ENCODE data around the gene MADCAM1.
A peak's percentile ranks its signal among the peaks of the same experiment; 100 is the strongest.

The MADCAM1 gene

DNA sequence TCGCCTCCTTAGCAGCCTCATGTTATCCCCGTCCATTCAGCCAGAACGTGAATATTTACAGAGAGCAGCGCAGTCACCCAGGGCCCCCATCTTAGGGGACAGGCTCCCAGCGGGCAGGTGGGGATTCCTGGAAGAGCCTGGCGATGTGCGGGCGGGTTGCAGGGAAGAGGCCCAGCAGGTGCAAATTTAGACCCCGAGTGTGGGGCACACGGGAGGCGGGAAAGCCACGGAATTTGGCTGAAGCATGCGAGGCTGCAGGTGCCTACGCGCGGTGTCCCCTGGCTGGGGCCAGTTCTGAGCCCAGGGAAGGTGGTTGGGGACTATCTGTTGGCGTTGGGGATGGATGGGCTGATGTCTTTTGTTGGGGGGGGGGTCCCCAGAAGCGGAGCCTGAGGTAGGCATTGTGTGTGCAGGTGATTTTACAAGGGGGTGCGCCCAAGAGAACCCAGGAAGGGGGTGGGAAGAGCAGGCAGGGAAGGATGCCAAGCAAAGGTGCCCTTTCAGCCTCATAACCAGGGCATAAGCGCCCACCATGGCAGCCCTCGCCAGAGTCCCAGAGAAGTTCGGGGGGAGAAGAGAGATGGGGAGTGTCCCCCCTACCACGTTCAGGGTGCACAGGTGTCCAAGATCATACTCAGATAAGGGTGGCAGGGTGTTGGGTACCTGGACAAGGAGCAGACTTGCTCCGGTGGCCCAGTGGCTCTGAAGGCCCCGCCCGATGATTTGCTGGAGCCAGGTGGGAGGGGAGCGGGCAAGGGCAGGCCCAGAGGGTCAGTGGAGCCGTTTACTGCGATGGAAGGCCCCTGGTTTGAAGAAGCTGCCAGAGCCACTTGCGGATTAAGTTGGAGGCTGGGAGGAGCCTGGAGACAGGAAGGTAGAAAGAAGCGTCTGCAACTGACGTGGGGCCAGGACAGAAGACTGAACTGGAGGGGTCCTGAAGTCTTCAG is 12.2 kb downstream of the MADCAM1 start:
- no peak for DNase-seq

DNA sequence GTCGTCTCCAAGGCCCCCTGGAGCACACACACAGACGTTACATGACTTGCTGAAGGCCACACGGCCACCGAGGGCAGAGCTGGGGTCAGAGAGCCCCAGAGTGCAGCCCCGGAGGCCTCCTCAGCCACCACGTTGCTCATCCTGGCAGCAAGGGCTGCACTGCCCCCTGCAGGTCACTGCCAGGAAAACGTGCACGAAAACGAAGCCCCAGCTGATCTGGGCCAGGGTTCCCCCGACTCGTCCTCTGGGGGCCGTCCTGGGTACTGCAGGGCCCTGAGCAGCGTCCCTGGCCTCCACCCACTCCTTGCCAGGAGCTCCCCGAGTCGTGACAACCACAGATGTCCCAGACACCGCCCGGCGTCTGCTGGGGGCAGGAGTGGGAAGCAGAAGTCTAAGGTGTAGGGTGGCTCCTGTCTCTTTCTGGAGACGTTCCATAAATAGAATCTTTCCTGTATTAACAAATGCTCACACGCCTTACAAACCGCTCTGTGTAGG is 14.4 kb downstream of the MADCAM1 start:
- peak; percentile 84 to 86 for DNase-seq

DNA sequence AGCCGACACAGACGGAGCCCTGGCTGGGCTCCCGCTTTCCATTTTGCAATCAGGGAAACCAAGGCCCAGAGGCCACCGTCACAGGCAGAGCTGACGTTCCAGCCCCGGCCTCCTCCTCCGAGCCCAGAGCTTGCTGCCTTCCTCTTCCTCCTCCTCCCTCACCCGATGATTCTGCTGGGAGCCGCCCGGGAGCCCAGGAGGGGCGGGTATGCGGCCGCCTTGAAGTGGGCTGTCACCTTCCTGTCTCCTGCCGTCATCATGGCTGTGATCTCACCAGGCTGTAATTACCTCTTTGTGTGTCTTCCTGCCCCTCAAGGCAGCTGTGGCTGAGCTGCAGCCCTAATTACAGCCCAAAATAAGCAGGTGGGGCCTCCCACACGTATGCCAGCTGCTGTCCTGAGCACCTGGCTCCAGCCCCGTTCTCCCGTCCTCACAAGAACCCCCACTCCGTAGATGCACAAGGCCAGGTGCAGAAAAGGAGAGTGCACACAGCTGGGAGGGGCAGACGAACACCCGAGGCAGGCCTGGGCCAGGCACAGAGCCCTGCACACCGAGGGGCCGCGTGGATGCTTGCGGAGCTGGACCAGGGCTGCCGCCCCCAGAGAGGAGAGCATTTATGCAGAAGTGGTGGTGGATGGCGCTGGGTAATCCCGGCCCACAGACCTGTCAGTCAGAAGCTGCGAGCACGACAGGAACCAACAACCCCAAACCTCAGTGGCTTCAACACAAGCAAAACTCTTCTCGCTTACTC is 15.0 kb downstream of the MADCAM1 start:
- peak; percentile 25 to 84 for DNase-seq

DNA sequence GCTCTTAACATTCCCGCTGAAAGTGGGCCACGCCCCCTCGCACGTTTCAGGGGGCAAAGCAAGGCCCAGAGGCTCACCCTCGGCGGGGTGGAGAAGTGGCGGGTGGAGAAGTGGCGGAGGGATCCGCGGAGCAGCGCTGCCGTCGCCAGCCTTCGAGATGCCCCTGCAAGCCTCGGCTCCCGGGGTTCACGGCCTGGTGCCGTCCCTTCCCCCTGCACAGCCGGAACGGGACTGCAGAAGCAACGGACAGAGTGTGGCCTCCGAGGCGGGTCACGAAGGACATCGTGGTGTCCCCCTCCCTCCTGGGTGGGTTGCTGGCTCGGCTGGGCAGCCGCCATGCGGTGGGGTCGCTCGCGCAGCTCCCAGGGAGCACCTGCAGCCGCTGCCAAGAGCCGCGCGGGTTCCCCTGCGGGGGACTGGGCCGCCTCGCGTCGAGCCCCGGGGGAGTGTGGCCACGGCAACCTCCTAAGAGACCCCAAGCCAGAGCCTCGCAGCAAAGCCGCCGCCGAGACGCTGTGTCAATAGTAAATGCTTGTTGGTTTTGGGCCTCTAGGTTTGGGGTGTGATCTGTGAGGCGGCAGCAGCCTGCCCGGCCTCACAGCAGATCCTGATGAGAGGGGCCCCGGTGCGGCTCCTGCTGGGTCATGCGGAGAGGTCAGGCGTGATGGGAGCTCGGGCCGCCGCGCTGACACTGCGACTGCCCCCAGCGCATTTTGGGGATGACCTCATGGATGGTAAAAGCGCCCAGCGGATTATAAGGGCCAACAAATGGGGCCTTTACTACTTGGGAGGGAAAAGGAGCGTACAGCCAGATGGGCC is 16.5 kb downstream of the MADCAM1 start:
- no peak for DNase-seq

DNA sequence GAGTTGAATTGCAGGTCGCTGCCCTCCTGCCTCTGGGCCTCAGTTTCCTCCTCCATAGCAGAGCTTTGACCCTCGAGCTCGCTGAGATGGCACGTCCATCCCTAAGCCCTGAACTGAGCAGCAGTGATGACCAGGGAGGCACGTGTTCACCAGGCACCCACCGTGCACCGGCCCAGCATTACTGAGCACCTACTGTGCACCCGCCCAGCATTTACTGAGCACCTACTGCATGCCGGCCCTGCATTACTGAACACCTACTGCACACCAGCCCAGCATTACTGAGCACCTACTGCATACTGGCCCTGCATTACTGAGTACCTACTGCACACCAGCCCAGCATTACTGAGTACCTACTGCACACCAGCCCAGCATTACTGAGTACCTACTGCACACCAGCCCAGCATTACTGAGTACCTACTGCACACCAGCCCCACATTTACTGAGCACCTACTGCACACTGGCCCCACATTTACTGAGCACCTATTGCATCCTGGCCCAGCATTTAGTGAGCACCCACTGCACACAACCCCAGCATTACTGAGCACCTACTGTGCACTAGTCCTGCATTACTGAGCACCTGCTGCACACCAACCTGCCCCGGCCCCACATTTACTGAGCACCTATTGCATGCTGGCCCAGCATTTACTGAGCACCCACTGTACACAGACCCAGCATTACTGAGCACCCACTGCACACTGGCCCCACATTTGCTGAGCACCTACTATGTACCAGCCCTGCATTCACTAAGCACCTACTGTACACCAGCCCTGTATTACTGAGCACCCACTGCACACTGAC is 17.3 kb downstream of the MADCAM1 start:
- no peak for DNase-seq

DNA sequence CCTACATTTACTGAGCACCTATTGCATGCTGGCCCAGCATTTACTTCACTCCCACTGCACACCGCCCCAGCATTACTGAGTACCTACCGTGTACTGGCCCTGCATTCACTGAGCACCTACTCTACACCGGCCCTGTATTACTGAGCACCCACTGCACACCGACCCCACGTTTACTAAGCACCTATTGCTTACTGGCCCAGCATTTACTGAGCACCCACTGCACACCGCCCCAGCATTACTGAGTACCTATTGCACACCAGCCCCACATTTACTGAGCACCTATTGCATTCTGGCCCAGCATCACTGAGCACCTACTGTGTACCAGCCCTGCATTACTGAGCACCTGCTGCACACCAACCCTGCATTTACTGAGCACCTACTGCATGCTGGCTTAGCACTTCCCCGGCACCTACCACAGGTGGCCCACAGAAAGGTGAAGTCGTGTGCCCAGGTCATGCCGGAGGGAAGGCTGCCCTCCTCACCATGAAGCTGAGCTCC is 17.9 kb downstream of the MADCAM1 start:
- DNase-seq = no peak

DNA sequence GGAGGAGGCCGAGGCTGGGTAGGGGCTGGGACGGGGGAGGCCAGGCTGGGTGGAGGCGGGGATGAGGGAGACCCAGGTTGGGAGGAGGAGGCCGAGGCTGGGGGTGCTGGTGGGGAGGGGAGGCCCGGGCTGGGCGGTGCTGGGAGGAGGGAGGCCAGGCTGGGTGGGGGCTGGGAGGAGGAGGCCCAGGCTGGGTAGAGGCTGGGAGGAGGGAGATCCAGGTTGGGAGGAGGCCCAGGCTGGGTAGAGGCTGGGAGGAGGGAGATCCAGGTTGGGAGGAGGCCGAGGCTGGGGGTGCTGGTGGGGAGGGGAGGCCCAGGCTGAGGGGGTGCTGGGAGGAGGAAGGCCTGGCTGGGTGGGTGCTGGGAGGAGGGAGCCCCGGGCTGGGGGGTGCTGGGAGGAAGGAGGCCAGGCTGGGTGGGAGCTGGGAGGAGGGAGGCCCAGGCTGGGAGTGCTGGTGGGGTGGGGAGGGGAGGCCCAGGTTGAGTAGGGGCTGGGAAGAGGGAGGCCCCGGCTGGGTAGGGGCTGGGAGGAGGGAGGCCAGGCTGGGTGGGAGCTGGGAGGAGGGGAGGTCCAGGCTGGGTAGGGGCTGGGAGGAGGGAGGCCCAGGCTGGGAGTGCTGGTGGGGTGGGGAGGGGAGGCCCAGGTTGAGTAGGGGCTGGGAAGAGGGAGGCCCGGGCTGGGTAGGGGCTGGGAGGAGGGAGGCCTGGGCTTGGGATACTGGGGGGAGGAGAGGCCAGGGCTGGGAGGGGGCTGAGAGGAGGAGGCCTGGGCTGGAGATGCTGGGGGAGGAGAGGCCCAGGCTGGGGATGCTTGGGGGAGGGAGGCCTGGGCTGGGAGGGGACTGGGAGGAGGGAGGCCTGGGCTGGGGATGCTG is 21.7 kb downstream of the MADCAM1 start:
- no peak for DNase-seq

DNA sequence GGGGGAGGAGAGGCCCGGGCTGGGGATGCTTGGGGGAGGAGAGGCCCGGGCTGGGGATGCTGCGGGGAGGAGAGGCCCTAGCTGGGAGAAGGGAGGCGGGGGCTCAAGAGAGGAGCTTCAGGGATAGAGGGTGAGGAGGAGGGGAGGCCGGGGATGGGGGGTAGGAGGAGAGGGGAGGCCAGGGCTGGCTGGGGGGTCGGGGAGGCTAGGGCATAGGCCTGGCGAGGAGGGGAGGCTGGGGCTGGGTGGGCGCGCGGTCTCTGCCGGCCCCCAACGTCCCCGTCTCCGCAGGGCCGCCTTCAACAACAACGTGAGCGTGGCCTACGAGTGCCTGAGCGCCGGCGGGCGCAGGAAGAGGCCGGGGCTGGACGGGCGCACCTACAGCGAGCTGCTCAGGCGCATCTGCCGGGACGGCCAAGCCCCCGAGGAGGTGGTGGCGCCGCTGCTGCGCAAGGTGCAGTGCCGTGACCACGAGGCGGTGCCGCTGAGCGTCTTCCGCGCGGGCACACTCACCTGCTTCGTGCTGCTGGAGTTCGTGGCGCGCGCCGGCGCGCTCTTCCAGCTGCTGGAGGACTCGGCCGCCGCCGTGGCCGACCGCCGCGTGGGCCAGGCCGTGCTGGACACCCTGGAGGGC is 22.4 kb downstream of the MADCAM1 start:
- no peak for DNase-seq

DNA sequence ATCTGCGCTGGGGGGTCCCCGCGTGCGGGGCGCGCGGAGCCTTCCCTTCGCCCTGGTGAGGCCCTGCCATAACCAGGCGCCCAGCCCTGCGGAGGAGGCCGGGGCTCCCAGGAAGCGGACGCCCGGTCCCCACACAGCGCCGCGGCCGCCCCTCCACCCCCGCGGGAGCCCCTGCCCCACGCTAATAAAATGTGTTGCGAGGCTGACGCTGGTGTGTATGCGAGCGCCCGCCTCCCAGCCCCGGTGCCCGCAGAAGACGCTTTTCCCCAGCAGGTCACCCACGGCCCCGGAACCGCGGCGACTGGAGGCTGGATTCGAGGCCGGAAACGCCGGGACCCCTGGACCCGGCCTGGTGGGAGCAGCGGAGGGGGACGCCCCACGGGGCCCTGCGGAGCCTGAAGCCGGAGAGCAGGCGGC is 23.2 kb downstream of the MADCAM1 start:
- no peak for DNase-seq

DNA sequence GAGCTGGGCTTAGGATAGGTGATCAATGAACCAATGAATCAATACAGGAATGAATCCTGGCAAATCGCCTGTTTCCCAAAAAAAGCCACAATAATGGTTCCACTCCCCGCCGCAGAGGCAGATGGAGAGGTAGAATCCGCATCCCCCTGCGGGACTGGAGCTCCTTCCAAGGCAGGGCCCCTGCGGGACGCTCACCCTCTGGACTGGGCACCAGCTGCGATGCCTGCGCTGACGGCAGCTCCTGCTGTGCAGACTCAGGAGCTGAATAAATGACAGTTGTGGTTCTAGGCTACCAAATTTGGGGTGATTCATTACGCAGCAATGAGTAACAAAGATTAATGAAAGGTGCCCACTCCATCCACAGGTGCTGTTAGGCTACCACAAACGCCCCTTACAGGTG is 26.4 kb downstream of the MADCAM1 start:
- DNase-seq = no peak

DNA sequence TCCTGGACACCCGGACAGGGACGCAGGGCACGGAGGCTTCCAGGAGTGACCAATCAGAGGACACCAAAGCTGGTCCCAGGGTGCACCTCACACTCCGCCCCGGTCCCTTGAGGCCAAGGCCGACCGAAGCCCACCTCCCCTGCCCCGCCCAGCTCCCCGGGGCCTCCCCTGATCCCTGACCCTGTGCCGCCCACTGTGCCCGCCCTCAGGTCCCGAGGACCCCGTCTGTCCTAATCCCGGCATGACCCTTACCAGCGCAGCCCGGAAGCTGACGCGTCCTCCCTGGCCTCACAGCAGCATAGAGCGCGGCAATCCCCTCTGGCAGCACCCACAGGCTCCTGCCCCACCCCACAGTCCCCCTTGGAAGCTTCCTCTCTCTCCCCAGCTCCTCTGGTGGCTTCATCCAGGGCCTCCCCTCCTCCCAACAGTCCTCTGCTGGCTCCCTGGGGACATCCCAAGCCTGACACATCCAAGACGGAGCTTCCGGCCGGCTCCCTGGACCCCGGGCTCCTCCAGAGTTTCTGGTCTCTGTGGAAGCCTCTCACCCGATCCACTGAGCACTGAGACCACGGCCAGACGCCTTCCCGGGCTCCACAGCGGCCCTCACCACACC is 27.9 kb downstream of the MADCAM1 start:
- DNase-seq = no peak

DNA sequence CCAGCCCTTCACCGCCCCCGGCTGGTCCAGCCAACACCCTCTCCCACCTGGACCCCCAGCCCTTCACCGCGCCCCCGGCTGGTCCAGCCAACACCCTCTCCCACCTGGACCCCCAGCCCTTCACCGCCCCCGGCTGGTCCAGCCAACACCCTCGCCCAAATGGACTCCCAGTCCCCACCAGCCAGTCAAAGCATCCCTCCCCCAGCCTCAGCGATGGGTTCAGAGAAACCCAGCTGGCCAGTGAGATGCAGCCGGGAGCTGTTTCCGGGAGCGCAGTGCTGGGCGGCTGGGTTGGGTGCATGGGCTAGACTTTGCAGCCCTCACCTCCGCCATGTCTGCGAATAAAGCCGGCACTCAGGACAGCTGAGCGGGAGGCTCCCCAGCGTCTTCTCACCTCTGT is 28.7 kb downstream of the MADCAM1 start:
- no peak for DNase-seq

DNA sequence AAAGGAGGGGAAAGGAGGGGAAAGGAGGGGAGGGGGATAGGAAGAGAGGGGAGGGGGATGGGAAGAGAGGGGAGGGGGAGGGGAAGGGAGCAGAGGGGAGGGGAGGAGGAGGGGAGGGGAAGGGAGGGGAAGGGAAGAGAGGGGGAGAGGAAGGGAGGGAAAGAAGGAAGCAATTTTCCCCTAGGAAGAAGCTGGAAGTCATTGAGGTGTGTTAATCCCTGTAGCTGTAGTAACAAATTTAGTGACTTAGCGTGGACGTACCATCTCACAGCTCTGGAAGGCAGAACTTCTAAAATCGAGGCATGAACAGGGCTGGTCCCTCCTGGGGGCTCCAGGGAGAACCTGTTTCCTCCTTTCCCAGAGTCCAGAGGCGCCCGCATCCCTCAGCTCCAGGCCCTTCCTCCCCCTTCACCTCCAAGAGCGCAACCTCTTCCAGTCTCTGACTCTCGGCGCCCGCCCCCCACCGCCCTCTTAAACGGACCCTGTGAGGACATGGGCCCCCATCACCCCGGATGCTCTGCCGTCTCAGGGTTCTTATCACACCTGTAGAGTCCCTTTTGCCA is 29.7 kb downstream of the MADCAM1 start:
- no peak for DNase-seq

DNA sequence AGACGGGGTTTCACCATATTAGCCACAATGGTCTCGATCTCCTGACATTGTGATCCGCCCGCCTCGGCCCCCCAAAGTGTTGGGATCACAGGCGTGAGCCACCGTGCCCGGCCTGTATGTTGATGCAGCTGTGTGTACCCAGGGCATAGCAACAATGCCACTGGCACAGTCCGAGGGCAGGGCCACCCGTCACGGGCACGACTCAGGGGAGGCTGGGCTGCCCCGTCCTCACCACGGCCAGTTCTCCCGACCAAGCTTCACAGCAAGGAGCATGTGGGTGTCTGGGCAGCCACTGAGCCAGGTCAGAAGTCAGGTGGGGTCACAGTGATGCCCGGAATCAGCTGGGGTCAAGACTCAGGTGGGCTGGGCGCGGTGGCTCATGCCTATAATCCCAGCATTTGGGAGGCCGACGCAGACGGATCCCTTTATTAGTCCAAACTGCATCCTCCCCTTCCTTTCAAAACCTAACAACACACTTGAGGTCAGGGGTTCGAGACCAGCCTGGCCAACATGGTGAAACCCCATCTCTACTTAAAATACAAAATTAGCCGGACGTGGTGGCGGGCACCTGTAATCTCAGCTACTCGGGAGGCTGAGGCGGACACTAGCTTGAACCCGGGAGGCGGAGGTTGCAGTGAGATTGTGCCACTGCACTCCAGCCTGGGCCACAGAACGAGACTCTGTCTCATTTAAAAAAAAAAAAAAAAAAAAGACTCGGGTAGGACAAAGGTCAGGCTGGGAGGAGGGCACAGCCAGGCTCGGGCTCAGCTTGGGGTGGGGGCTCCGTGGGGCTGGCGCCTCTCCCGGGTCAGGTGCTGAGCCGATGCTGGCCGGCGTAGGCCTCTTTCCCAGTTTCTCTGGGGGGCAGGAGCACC is 34.1 kb downstream of the MADCAM1 start:
- no peak for DNase-seq

DNA sequence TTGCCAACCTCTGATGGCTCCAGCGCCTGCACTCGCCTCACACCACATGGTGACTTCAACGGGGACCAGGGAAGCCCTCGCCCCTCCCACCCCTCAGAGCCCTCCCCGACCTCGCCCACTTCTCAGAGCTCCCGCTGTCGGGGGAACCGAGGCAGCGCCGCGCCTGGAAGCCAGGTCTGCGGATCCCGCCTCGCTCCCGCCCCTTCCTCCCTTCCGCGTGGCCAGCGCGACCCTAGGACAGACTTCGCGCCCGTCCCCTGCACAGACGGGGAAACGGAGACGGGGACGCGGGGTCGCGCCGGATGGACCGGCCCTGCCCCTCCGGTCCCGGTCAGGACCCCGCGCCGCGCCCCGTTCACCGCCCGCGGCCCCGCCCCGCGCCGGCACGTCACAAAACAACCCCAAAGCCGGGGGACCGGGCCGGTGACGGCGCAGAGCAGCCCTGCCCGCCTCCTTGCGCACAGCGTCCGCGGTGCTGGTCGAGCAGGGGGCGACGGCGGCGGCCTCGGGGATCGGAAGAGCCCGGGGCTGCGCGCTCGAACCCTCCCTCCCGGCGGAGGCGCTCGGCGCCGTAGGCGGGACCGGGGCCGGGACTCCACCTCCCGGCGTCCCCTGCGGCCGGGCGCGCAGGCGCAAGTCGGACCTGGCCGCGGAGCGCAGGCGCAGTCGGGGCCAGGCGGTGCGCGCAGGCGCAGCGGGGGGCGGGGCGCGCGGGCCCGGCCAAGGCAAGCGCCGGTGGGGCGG is 34.9 kb downstream of the MADCAM1 start:
- peak; percentile 48 to 84 for DNase-seq

DNA sequence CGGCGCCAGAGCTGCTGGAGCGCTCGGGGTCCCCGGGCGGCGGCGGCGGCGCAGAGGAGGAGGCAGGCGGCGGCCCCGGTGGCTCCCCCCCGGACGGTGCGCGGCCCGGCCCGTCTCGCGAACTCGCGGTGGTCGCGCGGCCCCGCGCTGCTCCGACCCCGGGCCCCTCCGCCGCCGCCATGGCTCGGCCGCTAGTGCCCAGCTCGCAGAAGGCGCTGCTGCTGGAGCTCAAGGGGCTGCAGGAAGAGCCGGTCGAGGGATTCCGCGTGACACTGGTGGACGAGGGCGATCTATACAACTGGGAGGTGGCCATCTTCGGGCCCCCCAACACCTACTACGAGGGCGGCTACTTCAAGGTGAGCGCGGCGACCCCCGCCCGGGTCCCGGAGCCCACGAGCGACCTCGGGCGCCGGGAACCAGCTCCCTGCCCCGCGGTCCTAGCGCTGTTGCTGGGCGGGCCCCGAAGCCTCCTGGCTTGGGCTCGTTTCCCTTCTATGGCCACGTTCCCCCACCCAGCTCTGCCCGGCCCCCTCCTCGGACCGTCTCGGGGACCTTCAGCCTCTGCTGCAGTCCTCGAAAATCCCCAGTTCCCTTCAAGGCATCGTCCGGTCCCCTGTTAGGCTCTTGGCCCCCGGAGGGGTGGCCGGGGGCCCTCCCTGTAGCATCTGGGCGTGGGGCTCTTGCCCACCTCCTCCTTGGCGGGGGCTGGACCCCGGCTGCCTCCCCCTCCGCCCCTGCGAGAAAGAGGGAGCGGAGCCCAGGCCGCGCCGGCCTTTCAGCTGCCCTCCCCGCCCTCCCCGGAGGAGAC is 35.7 kb downstream of the MADCAM1 start, which contains the start of gene CDC34:
CDC34 (plus strand) TSS at position 8 of the 808 bp plus-strand sequence; CDS start at position 180, 172 bp downstream.
- DNase-seq = peak in 1 of 2 donors; percentile 44
